ENCODE results near the gene COX14.

COX14 gene

GRCh38 chr12:50166799-50167048 is 54.7 kb downstream of the COX14 start:
- peak; percentile 66 for DNase-seq

GRCh38 chr12:50167049-50167828 is 55.2 kb downstream of the COX14 start, which contains the start of gene CERS5:
CERS5 (minus strand) TSS chr12:50167369; CDS start chr12:50167297, 72 bp downstream.
- DNase-seq, result peak; percentile 99

Data from activated CD4-positive, alpha-beta T cell treated with anti-CD3 and anti-CD28 coated beads, Interleukin-10, Interleukin-2, amounts not matched to agents 100 ng/mL and 50 ng/mL, durations not matched to agents 16 hours and 8 hours (primary cell).